ENCODE data around the gene RPS14. TPM values are rescaled to one million over a fixed set of nuclear protein-coding genes. Genes with fewer than 3 reads are reported as not detected.

The RPS14 gene
- total and polyA plus RNA-seq, 2 of the 4 experiments (the other 2 are of a cell fraction) = 6,296 to 7,310 TPM

GRCh38 chr5:150458802-150459557 lies 9.4 kb upstream of the RPS14 start (continued):
- no peak for TF ChIP-seq ELK1 (IDR thresholded peaks at IDR 0.05; ENCODE audit: borderline replicate concordance, low read depth, low read length)

GRCh38 chr5:150457562-150458240 lies 8.2 kb upstream of the RPS14 start:
- H2BK20ac ChIP-seq (ENCODE audit: low read depth, low read length) = 0 out of 2 replicates have a peak overlapping the region, but pooled peaks have one; percentile 24
- no peak overlapping the region for H4K5ac ChIP-seq (ENCODE audit: low read depth, low read length)
- no peak for DNase-seq
- BruUV-seq (replicated peaks) = no TSS peak
- H2BK120ac ChIP-seq (ENCODE audit: low read depth, low read length) = no peak overlapping the region; the same call in 1 of the 2 replicates
- H2AK9ac ChIP-seq (replicated peaks; ENCODE audit: low read depth, low read length, poor library complexity) = peak overlapping the region; percentile 87
- no peak overlapping the region for H2BK15ac ChIP-seq (ENCODE audit: low read depth, low read length)
- H3K27ac ChIP-seq (ENCODE audit: insufficient read depth, low read length) = no peak overlapping the region
- H3K23ac ChIP-seq (ENCODE audit: low read depth, low read length) = no peak overlapping the region
- H3K9ac ChIP-seq (ENCODE audit: low read depth, low read length) = no peak overlapping the region
- intact Hi-C loops (cut with micrococcal nuclease) = loop anchor here (1.0 to 2.0 kb wide), 3 partner anchors 66 to 389 kb away; partner anchors contain the start of gene IRGM
- no peak overlapping the region for H3K4ac ChIP-seq (ENCODE audit: low read depth, low read length)
- H3K27me3 ChIP-seq (ENCODE audit: control insufficient read depth, insufficient read depth, low read length) = no peaks in the 10 kb centered on the region
- 0 out of 2 replicates have a peak overlapping the region, but pooled peaks have one; percentile 26 for H4K91ac ChIP-seq (ENCODE audit: insufficient read depth, low read depth, low read length)
- in situ Hi-C loops (cut with MboI; ENCODE audit: low sequenced_read_pairs) = no loop called here
- no peak overlapping the region for H2BK5ac ChIP-seq (ENCODE audit: low read depth, low read length, poor library complexity, severe bottlenecking)
- H3K4me2 ChIP-seq (ENCODE audit: low read depth, low read length) = no peak overlapping the region
- H3K14ac ChIP-seq (replicated peaks; ENCODE audit: low read depth, low read length) = no peak overlapping the region
- H3K4me1 ChIP-seq (ENCODE audit: control insufficient read depth, insufficient read depth, low read length) = 0 out of 2 replicates have a peak, but pooled peaks cover 2% of the 10 kb centered on the region
- H3K4me3 ChIP-seq (ENCODE audit: insufficient read depth, low read depth, low read length) = no peak overlapping the region
- H4K8ac ChIP-seq (ENCODE audit: low read depth in 2 of 2, low read length in 2 of 2) = no peak overlapping the region; a peak in 1 of 4 replicates
- no peak for TF ChIP-seq RCOR1 (IDR thresholded peaks at IDR 0.05; ENCODE audit: insufficient replicate concordance, low read length)
- TF ChIP-seq POLR2A (IDR thresholded peaks at IDR 0.05; ENCODE audit: low read depth, low read length) = no peak
- no peak for TF ChIP-seq USF2 (IDR thresholded peaks at IDR 0.05; ENCODE audit: low read depth, low read length)
- no peak for TF ChIP-seq MXI1 (IDR thresholded peaks at IDR 0.05; ENCODE audit: borderline replicate concordance, low read depth, low read length)
- no peak for TF ChIP-seq CEBPB (IDR thresholded peaks at IDR 0.05; ENCODE audit: low read depth, low read length)
- no peak for TF ChIP-seq CHD1 (IDR thresholded peaks at IDR 0.05; ENCODE audit: low read depth, low read length)
- TF ChIP-seq NFE2L2 (IDR thresholded peaks at IDR 0.05; ENCODE audit: low read depth, low read length) = no peak
- no peak for TF ChIP-seq SMC3 (IDR thresholded peaks at IDR 0.05; ENCODE audit: low read depth, low read length)
- TF ChIP-seq RFX5 (IDR thresholded peaks at IDR 0.05; ENCODE audit: low read depth, low read length) = no peak
- H3K18ac ChIP-seq (ENCODE audit: low read depth, low read length) = no peak overlapping the region
- no peak for ATAC-seq (ENCODE audit: low read depth)
- 0 out of 4 replicates have a peak, but pooled peaks cover 0 to 6% of the 10 kb centered on the region in 2 experiments for H3K79me1 ChIP-seq (ENCODE audit: low read depth in 1 of 2, low read length in 2 of 2)
- H2AK5ac ChIP-seq (ENCODE audit: low read depth, low read length) = peak overlapping the region; percentile 89
- H3K9me1 ChIP-seq (ENCODE audit: insufficient read depth, low read length) = no peaks in the 10 kb centered on the region; the same call in 1 of the 2 replicates
- H3K36me3 ChIP-seq (ENCODE audit: control insufficient read depth, insufficient read depth, low read length) = no peaks in the 10 kb centered on the region
- no peaks in the 10 kb centered on the region for H3K9me3 ChIP-seq (ENCODE audit: control insufficient read depth, insufficient read depth, low read length)
- H4K20me1 ChIP-seq (ENCODE audit: insufficient read depth, low read length) = no peaks in the 10 kb centered on the region
- dilution Hi-C loops (cut with HindIII; ENCODE audit: low sequenced_read_pairs, unreplicated experiment) = no loop called here
- 94% methylated on average over 6 of the region's 16 CpGs; no CpG with 5 or more reads in 1 of the 2 experiments for WGBS, 2 experiments (ENCODE audit: extremely low coverage in 2 of 2, insufficient read length in 1 of 2)
- CTCF ChIA-PET = interaction anchor here (0.6 to 0.9 kb wide), 2 partner anchors 83 to 87 kb away, joined by 3 to 4 read pairs; no protein-coding TSS in a partner anchor
- no peak overlapping the region for H3K56ac ChIP-seq (ENCODE audit: extremely low read depth, insufficient read depth, low read length)
- peak overlapping the region; percentile 48 for H2AFZ ChIP-seq (replicated peaks; ENCODE audit: low read length, poor library complexity)
- POLR2A ChIA-PET (ENCODE audit: unreplicated experiment) = no interaction called here
